Measurements from ENCODE around the gene ELANE.

The ELANE gene

DNA sequence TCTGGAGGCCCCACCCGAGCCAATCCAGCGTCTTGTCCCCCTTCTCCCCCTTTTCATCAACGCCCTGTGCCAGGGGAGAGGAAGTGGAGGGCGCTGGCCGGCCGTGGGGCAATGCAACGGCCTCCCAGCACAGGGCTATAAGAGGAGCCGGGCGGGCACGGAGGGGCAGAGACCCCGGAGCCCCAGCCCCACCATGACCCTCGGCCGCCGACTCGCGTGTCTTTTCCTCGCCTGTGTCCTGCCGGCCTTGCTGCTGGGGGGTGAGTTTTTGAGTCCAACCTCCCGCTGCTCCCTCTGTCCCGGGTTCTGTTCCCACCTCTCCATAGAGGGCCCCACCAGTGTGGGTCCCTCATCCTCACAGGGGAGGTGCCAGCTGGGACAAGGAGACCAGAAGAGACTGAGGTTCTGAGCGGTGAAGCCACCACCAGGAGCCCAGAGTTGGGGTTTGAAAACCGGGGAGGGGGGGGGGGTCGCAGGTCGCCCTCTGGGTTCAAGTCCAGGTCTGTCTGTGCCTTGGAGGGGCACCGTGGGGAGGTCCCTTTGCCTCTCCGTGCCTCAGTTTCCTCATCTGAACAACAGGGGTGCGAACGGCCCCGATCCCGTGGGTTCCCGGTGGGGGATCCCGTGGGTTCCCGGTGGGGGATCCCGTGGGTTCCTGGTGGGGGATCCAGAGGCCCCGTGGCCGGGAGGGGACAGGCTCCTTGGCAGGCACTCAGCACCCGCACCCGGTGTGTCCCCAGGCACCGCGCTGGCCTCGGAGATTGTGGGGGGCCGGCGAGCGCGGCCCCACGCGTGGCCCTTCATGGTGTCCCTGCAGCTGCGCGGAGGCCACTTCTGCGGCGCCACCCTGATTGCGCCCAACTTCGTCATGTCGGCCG lies at the start of gene ELANE:
ELANE (plus strand) TSS at position 168 of the 878 bp plus-strand sequence; CDS start at position 194, 26 bp downstream.
- DNase-seq (ENCODE audit: extremely low read depth, low read depth) = no peak
- TF ChIP-seq, protein P1, sequence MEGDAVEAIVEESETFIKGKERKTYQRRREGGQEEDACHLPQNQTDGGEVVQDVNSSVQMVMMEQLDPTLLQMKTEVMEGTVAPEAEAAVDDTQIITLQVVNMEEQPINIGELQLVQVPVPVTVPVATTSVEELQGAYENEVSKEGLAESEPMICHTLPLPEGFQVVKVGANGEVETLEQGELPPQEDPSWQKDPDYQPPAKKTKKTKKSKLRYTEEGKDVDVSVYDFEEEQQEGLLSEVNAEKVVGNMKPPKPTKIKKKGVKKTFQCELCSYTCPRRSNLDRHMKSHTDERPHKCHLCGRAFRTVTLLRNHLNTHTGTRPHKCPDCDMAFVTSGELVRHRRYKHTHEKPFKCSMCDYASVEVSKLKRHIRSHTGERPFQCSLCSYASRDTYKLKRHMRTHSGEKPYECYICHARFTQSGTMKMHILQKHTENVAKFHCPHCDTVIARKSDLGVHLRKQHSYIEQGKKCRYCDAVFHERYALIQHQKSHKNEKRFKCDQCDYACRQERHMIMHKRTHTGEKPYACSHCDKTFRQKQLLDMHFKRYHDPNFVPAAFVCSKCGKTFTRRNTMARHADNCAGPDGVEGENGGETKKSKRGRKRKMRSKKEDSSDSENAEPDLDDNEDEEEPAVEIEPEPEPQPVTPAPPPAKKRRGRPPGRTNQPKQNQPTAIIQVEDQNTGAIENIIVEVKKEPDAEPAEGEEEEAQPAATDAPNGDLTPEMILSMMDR (IDR thresholded peaks at IDR 0.05; ENCODE audit: low read depth, low read length) = no peak

DNA sequence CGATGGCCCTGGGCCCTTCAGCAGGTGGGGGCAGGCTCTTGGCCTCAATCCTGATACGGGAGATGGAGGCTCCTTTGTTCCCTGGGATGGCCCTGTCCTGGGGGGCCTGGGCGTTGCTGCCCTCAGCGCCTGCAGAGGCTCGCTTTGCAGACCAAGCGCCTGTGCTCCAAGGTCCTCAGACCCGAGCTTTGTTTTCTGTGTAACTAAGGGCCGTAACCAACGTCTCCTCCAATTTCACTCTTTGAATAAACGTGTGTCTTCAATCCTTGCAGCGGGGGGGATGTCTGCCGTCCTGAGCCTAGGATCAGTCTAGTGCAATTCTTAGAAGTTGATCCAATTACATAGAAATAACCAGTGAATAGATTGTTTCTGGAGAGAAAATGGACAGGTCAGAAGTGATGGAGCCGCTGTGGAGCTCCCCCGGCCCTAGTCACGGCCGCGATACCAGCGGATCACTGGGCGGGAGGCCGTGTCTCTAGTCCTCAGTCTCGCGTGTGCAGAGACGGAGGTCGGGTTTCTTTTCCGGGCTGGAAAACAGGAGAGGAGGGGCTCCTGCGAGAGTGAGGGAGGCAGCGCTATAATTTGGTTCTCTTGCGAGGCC lies 49.5 kb upstream of the ELANE start:
- TF ChIP-seq, protein P1 (IDR thresholded peaks at IDR 0.05; ENCODE audit: low read depth, low read length) = no peak
- DNase-seq (ENCODE audit: extremely low read depth, low read depth) = no peak

DNA sequence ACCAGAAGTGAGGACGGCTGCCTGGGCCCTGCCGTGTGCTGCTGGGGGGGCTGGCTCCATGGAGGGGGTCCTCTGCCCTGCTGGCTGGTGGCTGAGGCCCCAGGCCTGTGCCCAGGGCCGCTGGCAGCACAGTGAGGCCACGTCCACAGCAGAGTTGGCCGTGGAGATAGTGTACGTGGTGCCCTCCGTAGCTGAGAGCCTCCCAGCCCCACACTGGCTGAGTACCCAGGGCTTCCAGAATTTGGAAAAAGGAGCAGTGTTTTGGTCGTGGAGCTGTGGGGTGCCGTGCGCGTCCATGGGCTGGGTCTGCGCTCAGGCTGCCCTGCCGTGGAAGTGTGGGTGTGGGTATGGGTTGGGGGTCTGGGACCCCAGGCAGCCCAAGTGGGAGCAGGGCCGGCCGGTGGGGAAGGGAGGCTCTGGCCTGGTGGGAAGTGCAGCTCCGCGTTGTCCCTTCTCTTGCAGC lies 49.0 kb upstream of the ELANE start:
- no peak for DNase-seq (ENCODE audit: extremely low read depth, low read depth)
- TF ChIP-seq, protein P1 (IDR thresholded peaks at IDR 0.05; ENCODE audit: low read depth, low read length) = no peak

DNA sequence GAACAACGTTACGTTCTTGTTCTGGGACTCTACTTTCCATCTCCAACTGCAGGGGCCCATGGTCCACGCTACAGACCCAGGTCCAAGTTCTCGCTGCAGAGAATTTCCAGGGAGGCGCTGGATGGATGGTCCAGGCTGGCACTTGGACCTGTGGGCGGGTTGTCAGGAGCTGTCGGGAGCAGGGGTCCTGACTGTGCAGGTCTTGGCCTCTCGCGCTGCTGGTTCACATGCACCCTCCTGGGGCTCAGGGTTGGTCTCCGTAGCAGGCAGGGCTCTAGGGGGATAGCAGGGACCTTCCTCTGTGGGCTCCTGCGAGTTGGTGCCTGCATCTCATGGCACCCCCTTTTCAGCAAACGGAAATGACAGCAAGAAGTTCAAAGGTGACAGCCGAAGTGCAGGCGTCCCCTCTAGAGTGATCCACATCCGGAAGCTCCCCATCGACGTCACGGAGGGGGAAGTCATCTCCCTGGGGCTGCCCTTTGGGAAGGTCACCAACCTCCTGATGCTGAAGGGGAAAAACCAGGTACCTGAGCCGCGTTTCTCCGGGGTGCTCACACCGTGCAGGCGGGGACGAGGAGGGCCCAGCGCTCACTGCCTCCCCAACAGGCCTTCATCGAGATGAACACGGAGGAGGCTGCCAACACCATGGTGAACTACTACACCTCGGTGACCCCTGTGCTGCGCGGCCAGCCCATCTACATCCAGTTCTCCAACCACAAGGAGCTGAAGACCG lies 48.3 kb upstream of the ELANE start:
- TF ChIP-seq, protein P1 (IDR thresholded peaks at IDR 0.05; ENCODE audit: low read depth, low read length) = no peak
- no peak for DNase-seq (ENCODE audit: extremely low read depth, low read depth)

DNA sequence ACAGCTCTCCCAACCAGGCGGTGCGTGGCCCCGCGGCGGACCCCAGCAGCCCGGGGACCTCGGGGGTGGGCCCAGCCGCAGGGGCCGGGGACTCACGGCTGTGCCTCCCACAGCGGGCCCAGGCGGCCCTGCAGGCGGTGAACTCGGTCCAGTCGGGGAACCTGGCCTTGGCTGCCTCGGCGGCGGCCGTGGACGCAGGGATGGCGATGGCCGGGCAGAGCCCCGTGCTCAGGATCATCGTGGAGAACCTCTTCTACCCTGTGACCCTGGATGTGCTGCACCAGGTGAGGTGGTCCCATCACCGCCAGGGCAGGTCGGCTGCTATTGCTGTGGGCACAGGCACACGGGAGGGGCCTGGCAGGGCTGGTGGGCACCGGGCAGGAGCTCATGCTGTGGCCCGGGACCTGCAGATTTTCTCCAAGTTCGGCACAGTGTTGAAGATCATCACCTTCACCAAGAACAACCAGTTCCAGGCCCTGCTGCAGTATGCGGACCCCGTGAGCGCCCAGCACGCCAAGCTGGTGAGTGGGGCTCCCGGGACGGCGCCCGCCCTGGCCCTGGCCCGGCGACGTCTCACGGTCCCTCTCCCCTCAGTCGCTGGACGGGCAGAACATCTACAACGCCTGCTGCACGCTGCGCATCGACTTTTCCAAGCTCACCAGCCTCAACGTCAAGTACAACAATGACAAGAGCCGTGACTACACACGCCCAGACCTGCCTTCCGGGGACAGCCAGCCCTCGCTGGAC lies 47.5 kb upstream of the ELANE start:
- no peak for DNase-seq (ENCODE audit: extremely low read depth, low read depth)
- TF ChIP-seq, protein P1 (IDR thresholded peaks at IDR 0.05; ENCODE audit: low read depth, low read length) = no peak

DNA sequence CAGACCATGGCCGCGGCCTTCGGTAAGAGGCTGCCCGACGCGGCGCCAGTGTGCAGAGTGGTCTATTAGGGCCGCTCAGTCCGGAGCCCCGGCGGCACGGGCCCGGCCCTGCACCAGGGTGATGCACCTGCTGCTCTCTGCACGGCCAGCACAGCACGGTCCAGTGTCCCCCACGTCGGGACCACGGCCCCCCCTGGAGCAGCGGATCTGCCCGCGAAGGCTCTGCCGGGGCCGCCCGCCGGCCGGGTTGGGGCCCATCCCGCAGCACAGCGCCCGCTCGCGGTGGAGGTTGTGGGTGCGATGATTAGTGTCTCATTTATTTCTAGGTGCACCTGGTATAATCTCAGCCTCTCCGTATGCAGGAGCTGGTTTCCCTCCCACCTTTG lies 46.9 kb upstream of the ELANE start:
- no peak for DNase-seq (ENCODE audit: extremely low read depth, low read depth)
- TF ChIP-seq, protein P1 (IDR thresholded peaks at IDR 0.05; ENCODE audit: low read depth, low read length) = no peak

Data from AG09319 (cell line).